HCT116 (cell line): Measurements from ENCODE around the gene UTP18. TPM values are rescaled to one million over a fixed set of nuclear protein-coding genes. Genes with fewer than 3 reads are reported as not detected.

Experiments
- ATAC-seq: fragments of 200-7000 bp; cut with Tn5 transposase; 2 replicates; pipeline ENCODE4 v1.9.1; 2020; ENCODE audit warnings: mild to moderate bottlenecking, moderate library complexity
- BruUV-seq: library from RNA; stranded (reverse); fragments of 400-500 nt; replicated peaks from 2 replicates; lab custom pipeline; 2021; lab: Mats Ljungman, UMichigan
- CTCF ChIA-PET: fragments of 300-600 bp; sonication (Branson Sonifier 250); formaldehyde crosslinking; loops from one replicate; lab custom pipeline; 2021; ENCODE audit warnings: antibody characterized with exemption; lab: Charles Lee
- POLR2A ChIA-PET: fragments of 300-600, 350-600 bp; sonication (Branson Sonifier 250); formaldehyde crosslinking; loops from one replicate; lab custom pipeline; 2021; ENCODE audit warnings: antibody characterized with exemption; lab: Charles Lee
- RAD21 ChIA-PET, 2 experiments: fragments of 300-600 bp; sonication (Branson Sonifier 250); formaldehyde crosslinking; loops; one replicate each; lab custom pipeline; 2023; ENCODE audit warnings: low total read pairs in 2 of 2; ENCODE audit not compliant: uncharacterized antibody in 2 of 2, unreplicated experiment in 2 of 2, low non-redundant PET in 1 of 2; lab: Charles Lee
- DNase-seq: peaks from one replicate; pipeline ENCODE4 v3.0.0-alpha.2; 2010; ENCODE audit warnings: low read depth, low spot score
- H2AFZ ChIP-seq: fragments of 200-600 bp; shearing (Covaris generic), sonication (generic); 2 replicates; pipeline ENCODE4 v1.6.1; 2017; ENCODE audit warnings: low read depth, mixed run types, mixed read lengths, antibody characterized with exemption, low read length; ENCODE audit not compliant: poor library complexity, severe bottlenecking
- H3K27ac ChIP-seq: 2 replicates; pipeline ENCODE4 v1.5.1; 2012; ENCODE audit warnings: low read depth, low read length
- H3K27me3 ChIP-seq: fragments of 200-600 bp; sonication (generic); 2 replicates; pipeline ENCODE4 v1.6.1; 2016; ENCODE audit warnings: mixed run types, low read length, mixed read lengths; ENCODE audit not compliant: insufficient read depth
- H3K36me3 ChIP-seq, 2 experiments: fragments of 200-500 bp in 1 of 2; fragments of 200-600 bp in 1 of 2; sonication (Bioruptor generic) in 1 of 2; sonication (generic) in 1 of 2; 2 replicates each; pipeline versions ENCODE4 v1.5.1 to v1.6.1; 2014 to 2016; ENCODE audit warnings: low read length in 2 of 2, inconsistent platforms in 1 of 2, mixed read lengths in 1 of 2, mixed run types in 1 of 2; ENCODE audit not compliant: insufficient read depth in 2 of 2, control insufficient read depth in 1 of 2
- H3K4me1 ChIP-seq, 2 experiments: fragments of 200-600 bp in 1 of 2; sonication (generic) in 1 of 2; 2 replicates each; pipeline versions ENCODE4 v1.5.1 to v1.6.1; 2012 to 2017; ENCODE audit warnings: low read length in 2 of 2, inconsistent platforms in 1 of 2, mild to moderate bottlenecking in 1 of 2, mixed read lengths in 1 of 2, mixed run types in 1 of 2, moderate library complexity in 1 of 2; ENCODE audit not compliant: insufficient read depth in 2 of 2, control insufficient read depth in 1 of 2
- H3K4me2 ChIP-seq: fragments of 200-600 bp; sonication (generic); 2 replicates; pipeline ENCODE4 v1.6.1; 2017; ENCODE audit warnings: mixed run types, low read length, mixed read lengths
- H3K4me3 ChIP-seq, 2 experiments: fragments of 200-600 bp in 1 of 2; sonication (generic) in 1 of 2; replicated peaks in 1 of 2; 2 replicates each; pipeline ENCODE4 v1.5.1; 2011 to 2016; ENCODE audit warnings: low read length in 2 of 2, control low read depth in 1 of 2, low read depth in 1 of 2, mild to moderate bottlenecking in 1 of 2, mixed read lengths in 1 of 2, mixed run types in 1 of 2
- H3K79me2 ChIP-seq: fragments of 200-600 bp; sonication (generic); 2 replicates; pipeline ENCODE4 v1.6.1; 2017; ENCODE audit warnings: mild to moderate bottlenecking, mixed run types, low read length, moderate library complexity, mixed read lengths; ENCODE audit not compliant: insufficient read depth
- H3K9ac ChIP-seq: fragments of 200-600 bp; sonication (generic); 2 replicates; pipeline ENCODE4 v1.6.1; 2016; ENCODE audit warnings: low read length, mixed read lengths
- H3K9me2 ChIP-seq: fragments of 200-600 bp; sonication (generic), shearing (Covaris generic); 2 replicates; pipeline ENCODE4 v1.6.1; 2017; ENCODE audit warnings: mixed run types, mild to moderate bottlenecking, moderate library complexity; ENCODE audit not compliant: insufficient read depth
- H3K9me3 ChIP-seq, 2 experiments: fragments of 200-500 bp in 1 of 2; fragments of 200-600 bp in 1 of 2; sonication (Bioruptor generic) in 1 of 2; sonication (generic) in 1 of 2; 2 replicates each; pipeline ENCODE4 v1.6.1; 2014 to 2017; ENCODE audit warnings: low read length in 2 of 2, mixed read lengths in 2 of 2, inconsistent platforms in 1 of 2, low read depth in 1 of 2, mild to moderate bottlenecking in 1 of 2, mixed run types in 1 of 2, moderate library complexity in 1 of 2; ENCODE audit not compliant: control insufficient read depth in 1 of 2, insufficient read depth in 1 of 2
- H4K20me1 ChIP-seq: fragments of 200-600 bp; sonication (generic), shearing (Covaris generic); 2 replicates; pipeline ENCODE4 v1.6.1; 2017; ENCODE audit warnings: mixed run types, mild to moderate bottlenecking, moderate library complexity; ENCODE audit not compliant: insufficient read depth
- ELF1 ChIP-seq: IDR thresholded peaks from 2 replicates; pipeline ENCODE4 v1.6.1; 2012; ENCODE audit warnings: low read depth, borderline replicate concordance
- FOSL1 ChIP-seq: IDR thresholded peaks from 2 replicates; pipeline ENCODE4 v1.6.1; 2012; ENCODE audit warnings: low read depth
- POLR2A ChIP-seq: IDR thresholded peaks from 2 replicates; pipeline ENCODE4 v1.7.0; 2011; ENCODE audit warnings: borderline replicate concordance; ENCODE audit not compliant: insufficient read depth, insufficient read length; ENCODE audit errors: extremely low read depth
- POLR2AphosphoS5 ChIP-seq: IDR thresholded peaks from 2 replicates; pipeline ENCODE4 v1.6.1; 2011; ENCODE audit warnings: mild to moderate bottlenecking, low read depth, low read length, moderate library complexity
- RAD21 ChIP-seq: IDR thresholded peaks from 2 replicates; pipeline ENCODE4 v1.6.1; 2012; ENCODE audit warnings: low read depth, mild to moderate bottlenecking
- SP1 ChIP-seq: IDR thresholded peaks from 2 replicates; pipeline ENCODE4 v1.6.1; 2012; ENCODE audit warnings: low read depth
- SRF ChIP-seq: IDR thresholded peaks from 2 replicates; pipeline ENCODE4 v1.6.1; 2012; ENCODE audit warnings: low read depth
- ZNF274 ChIP-seq: fragments of 200-500 bp; sonication (Bioruptor generic); IDR thresholded peaks from 2 replicates; pipeline ENCODE4 v1.6.1; 2014; ENCODE audit warnings: mild to moderate bottlenecking, low read depth, low read length, inconsistent platforms
- intact Hi-C: fragments of 100-400 bp; cut with micrococcal nuclease; formaldehyde crosslinking; loops from 2 replicates; pipeline ENCODE4 v1.10.0; 2022
- total RNA-seq: library from RNA; stranded (reverse); gene quantifications from one replicate; pipeline ENCODE4 v1.2.1, GENCODE V29; 2021; ENCODE audit not compliant: unreplicated experiment
- TF ChIP-seq, protein P1 (sequence below), 3 experiments: fragments of 200-600 bp in 1 of 3; sonication (generic) in 1 of 3; IDR thresholded peaks in 2 of 3; conservative IDR thresholded peaks in 1 of 3; 2 replicates each; pipeline ENCODE4 v1.5.1; 2012 to 2017; ENCODE audit warnings: low read depth in 2 of 3, low read length in 2 of 3, antibody characterized with exemption in 1 of 3, borderline replicate concordance in 1 of 3, control low read depth in 1 of 3, mild to moderate bottlenecking in 1 of 3, mixed read lengths in 1 of 3, mixed run types in 1 of 3, moderate library complexity in 1 of 3; ENCODE audit not compliant: insufficient read depth in 1 of 3

The UTP18 gene
- total RNA-seq, 1 experiment from 2014 or later: 92.6 TPM

DNA sequence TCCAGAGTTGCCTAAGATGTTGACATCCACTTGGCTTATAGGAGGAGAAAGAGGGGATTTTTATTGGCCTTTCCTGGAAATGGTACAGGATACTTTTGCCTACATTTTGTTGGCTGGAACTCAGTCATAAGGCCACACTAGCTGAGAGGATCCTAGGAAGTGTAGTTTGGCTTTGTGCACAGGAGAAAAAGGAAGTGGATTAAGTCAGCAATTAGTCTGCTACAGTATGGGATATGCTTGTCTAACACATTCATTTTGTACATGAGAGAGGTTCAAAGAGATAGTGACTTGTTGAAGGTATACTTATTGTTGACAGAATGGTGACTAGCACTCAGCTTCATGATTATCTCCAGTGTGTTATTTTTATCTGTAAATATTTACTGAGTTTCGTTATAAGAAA lies 10.3 kb downstream of the UTP18 start:
- Histone ChIP-seq H3K4me1 (no peaks in the 10 kb centered on the region), H3K79me2 (peaks cover 87% of the 10 kb centered on the region), H3K9me3 (no peaks in the 10 kb centered on the region), H3K9me2 (no peaks in the 10 kb centered on the region), H3K27ac (no peak overlapping the region), H3K27me3 (no peaks in the 10 kb centered on the region), H3K4me3 (no peak overlapping the region), H3K9ac (no peak overlapping the region), H3K36me3 (peaks cover 64 to 74% of the 10 kb centered on the region in 2 experiments), H3K4me2 (no peak overlapping the region), H2AFZ (no peak overlapping the region), H4K20me1 (peaks cover 19% of the 10 kb centered on the region; the same call in 1 of the 2 replicates)
- TF ChIP-seq, protein P1, sequence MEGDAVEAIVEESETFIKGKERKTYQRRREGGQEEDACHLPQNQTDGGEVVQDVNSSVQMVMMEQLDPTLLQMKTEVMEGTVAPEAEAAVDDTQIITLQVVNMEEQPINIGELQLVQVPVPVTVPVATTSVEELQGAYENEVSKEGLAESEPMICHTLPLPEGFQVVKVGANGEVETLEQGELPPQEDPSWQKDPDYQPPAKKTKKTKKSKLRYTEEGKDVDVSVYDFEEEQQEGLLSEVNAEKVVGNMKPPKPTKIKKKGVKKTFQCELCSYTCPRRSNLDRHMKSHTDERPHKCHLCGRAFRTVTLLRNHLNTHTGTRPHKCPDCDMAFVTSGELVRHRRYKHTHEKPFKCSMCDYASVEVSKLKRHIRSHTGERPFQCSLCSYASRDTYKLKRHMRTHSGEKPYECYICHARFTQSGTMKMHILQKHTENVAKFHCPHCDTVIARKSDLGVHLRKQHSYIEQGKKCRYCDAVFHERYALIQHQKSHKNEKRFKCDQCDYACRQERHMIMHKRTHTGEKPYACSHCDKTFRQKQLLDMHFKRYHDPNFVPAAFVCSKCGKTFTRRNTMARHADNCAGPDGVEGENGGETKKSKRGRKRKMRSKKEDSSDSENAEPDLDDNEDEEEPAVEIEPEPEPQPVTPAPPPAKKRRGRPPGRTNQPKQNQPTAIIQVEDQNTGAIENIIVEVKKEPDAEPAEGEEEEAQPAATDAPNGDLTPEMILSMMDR (IDR thresholded peaks at IDR 0.05 in 2 of 3, conservative IDR thresholded peaks at IDR 0.05 in 1 of 3; ENCODE audit: borderline replicate concordance in 1 of 3, insufficient read depth in 1 of 3, low read depth in 2 of 3, low read length in 2 of 3): no peak
- ChIA-PET RAD21 (no interaction called here), CTCF (no interaction called here), POLR2A (no interaction called here)
- no peak for DNase-seq
- ATAC-seq: no peak
- intact Hi-C loops: no loop called here
- BruUV-seq: no TSS peak

DNA sequence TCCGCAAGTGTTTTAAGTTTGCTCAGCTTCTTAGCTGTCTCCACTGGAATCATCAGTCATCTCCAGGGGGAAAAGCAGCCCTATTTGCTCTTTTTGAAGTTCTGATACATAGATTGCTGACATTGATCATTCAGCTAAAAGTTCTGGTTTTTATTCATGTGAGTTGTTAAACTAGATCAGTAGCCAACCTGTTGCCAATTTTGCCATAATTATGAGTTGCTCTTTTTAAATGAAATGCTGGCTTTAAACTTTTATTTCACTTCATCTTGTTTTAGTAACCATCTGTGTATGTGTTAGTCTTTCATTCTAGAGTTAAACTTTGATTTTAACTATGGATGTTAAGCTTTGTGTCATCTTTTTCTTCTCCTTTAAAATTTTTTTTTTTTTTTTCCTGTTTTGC lies 12.5 kb downstream of the UTP18 start:
- TF ChIP-seq RAD21 (no peak), ZNF274 (no peak), FOSL1 (no peak), ELF1 (no peak), SRF (no peak), POLR2AphosphoS5 (no peak), SP1 (no peak), POLR2A (no peak)
- TF ChIP-seq, protein P1 (IDR thresholded peaks at IDR 0.05 in 2 of 3, conservative IDR thresholded peaks at IDR 0.05 in 1 of 3; ENCODE audit: borderline replicate concordance in 1 of 3, insufficient read depth in 1 of 3, low read depth in 2 of 3, low read length in 2 of 3): no peak
- DNase-seq (no peak), ATAC-seq (no peak)
- no peak overlapping the region for H3K4me2 ChIP-seq
- H3K27ac ChIP-seq: no peak overlapping the region
- RAD21 ChIA-PET: no interaction called here
- no peak overlapping the region for H2AFZ ChIP-seq
- peaks cover 63 to 76% of the 10 kb centered on the region in 2 experiments for H3K36me3 ChIP-seq
- peaks cover 65% of the 10 kb centered on the region for H3K79me2 ChIP-seq
- H4K20me1 ChIP-seq: peaks cover 12% of the 10 kb centered on the region; the same call in 1 of the 2 replicates
- no TSS peak for BruUV-seq
- no peaks in the 10 kb centered on the region for H3K9me2 ChIP-seq
- no peaks in the 10 kb centered on the region for H3K4me1 ChIP-seq
- H3K9ac ChIP-seq: no peak overlapping the region
- H3K27me3 ChIP-seq: no peaks in the 10 kb centered on the region
- POLR2A ChIA-PET: no interaction called here
- no peaks in the 10 kb centered on the region for H3K9me3 ChIP-seq
- no peak overlapping the region for H3K4me3 ChIP-seq
- intact Hi-C loops: no loop called here
- CTCF ChIA-PET: no interaction called here
